GM12878 (cell line): ENCODE measurements around the gene SLC52A3. TPM values are rescaled to one million over a fixed set of nuclear protein-coding genes. Genes with fewer than 3 reads are reported as not detected.

Experiments
- ATAC-seq: fragments of 200-7000 bp; cut with Tn5 transposase; 3 replicates; pipeline ENCODE4 v1.9.1; 2020; ENCODE audit warnings: mild to moderate bottlenecking, moderate library complexity
- BruUV-seq: library from RNA; stranded (reverse); fragments of 400-500 nt; replicated peaks from 2 replicates; lab custom pipeline; 2021; lab: Mats Ljungman, UMichigan
- CTCF ChIA-PET: fragments of 300-600 bp; sonication (Branson Sonifier 250); formaldehyde crosslinking; extraction: SDS; loops from one replicate; lab custom pipeline; 2021; ENCODE audit warnings: inconsistent platforms; lab: Yijun Ruan, JAX
- POLR2A ChIA-PET: fragments of 350-600 bp; formaldehyde crosslinking; extraction: SDS; loops from one replicate; lab custom pipeline; 2021; ENCODE audit warnings: inconsistent platforms; lab: Charles Lee
- RAD21 ChIA-PET: fragments of 300-600 bp; sonication (Branson Sonifier 250); formaldehyde crosslinking; loops from one replicate; lab custom pipeline; 2023; ENCODE audit warnings: antibody characterized with exemption; ENCODE audit not compliant: unreplicated experiment; lab: Charles Lee
- SMC1A ChIA-PET: fragments of 300-600 bp; sonication (Branson Sonifier 250); formaldehyde crosslinking; loops from one replicate; lab custom pipeline; 2023; ENCODE audit not compliant: unreplicated experiment, uncharacterized antibody; lab: Charles Lee
- DNase-seq: peaks from one replicate; pipeline ENCODE4 v3.0.0-alpha.2; 2011; ENCODE audit warnings: low read depth, low spot score
- FAIRE-seq: peaks from 3 replicates; lab custom pipeline; 2011; peaks lifted over from hg19 to GRCh38; lab: Jason Lieb, UNC
- H2AFZ ChIP-seq: 2 replicates; pipeline ENCODE4 v1.6.0; 2011; ENCODE audit warnings: low read depth, low read length, control low read depth; ENCODE audit not compliant: control insufficient read depth
- H3K27ac ChIP-seq: 2 replicates; pipeline ENCODE4 v1.5.1; 2011; ENCODE audit warnings: control low read depth; ENCODE audit not compliant: control insufficient read depth, insufficient read depth
- H3K27me3 ChIP-seq, 2 experiments: replicated peaks in 1 of 2; 2 replicates each; pipeline versions ENCODE4 v1.6.0 to v1.6.1; 2011; ENCODE audit warnings: low read length in 1 of 2; ENCODE audit not compliant: control insufficient read depth in 2 of 2, insufficient read depth in 2 of 2
- H3K36me3 ChIP-seq, 2 experiments: 2 replicates each; pipeline ENCODE4 v1.5.1; 2011; ENCODE audit warnings: low read length in 1 of 2; ENCODE audit not compliant: control insufficient read depth in 2 of 2, insufficient read depth in 2 of 2
- H3K4me1 ChIP-seq: 2 replicates; pipeline ENCODE4 v1.6.1; 2011; ENCODE audit warnings: mild to moderate bottlenecking, low read length, moderate library complexity, mixed read lengths; ENCODE audit not compliant: control insufficient read depth, insufficient read depth
- H3K4me2 ChIP-seq: 2 replicates; pipeline ENCODE4 v1.6.0; 2011; ENCODE audit warnings: control low read depth; ENCODE audit not compliant: control insufficient read depth, insufficient read depth
- H3K4me3 ChIP-seq: fragments of 200-600 bp; sonication (generic); 2 replicates; pipeline ENCODE4 v1.5.1; 2016
- H3K79me2 ChIP-seq: 2 replicates; pipeline ENCODE4 v1.6.0; 2011; ENCODE audit warnings: low read length; ENCODE audit not compliant: control insufficient read depth, insufficient read depth
- H3K9ac ChIP-seq: 2 replicates; pipeline ENCODE4 v1.8.0; 2011; ENCODE audit warnings: low read length, control low read depth, mixed read lengths; ENCODE audit not compliant: control insufficient read depth, insufficient read depth
- H3K9me3 ChIP-seq: replicated peaks from 3 replicates; pipeline ENCODE4 v1.5.1; 2011; ENCODE audit warnings: mild to moderate bottlenecking, low read length; ENCODE audit not compliant: control insufficient read depth, insufficient read depth
- H4K20me1 ChIP-seq: 2 replicates; pipeline ENCODE4 v1.6.0; 2011; ENCODE audit not compliant: control insufficient read depth, insufficient read depth
- ATF3 ChIP-seq: IDR thresholded peaks from 2 replicates; pipeline ENCODE4 v1.6.1; 2011; ENCODE audit warnings: low read depth, mild to moderate bottlenecking, low read length, moderate library complexity, borderline replicate concordance; ENCODE audit errors: extremely low read depth
- JUNB ChIP-seq: IDR thresholded peaks from 2 replicates; pipeline ENCODE4 v1.6.1; 2016; ENCODE audit warnings: antibody characterized with exemption, mild to moderate bottlenecking
- MEF2A ChIP-seq: IDR thresholded peaks from 2 replicates; pipeline ENCODE4 v1.6.1; 2011; ENCODE audit warnings: low read depth, mild to moderate bottlenecking, low read length, moderate library complexity; ENCODE audit not compliant: insufficient read depth
- PBX3 ChIP-seq: IDR thresholded peaks from 2 replicates; pipeline ENCODE4 v1.6.1; 2011; ENCODE audit warnings: mild to moderate bottlenecking, low read depth, low read length, moderate library complexity; ENCODE audit not compliant: insufficient replicate concordance
- RCOR1 ChIP-seq: conservative IDR thresholded peaks from 2 replicates; pipeline ENCODE4 v1.6.1; 2012; ENCODE audit warnings: low read depth, low read length, improper control_type of control experiment
- SUPT20H ChIP-seq: IDR thresholded peaks from 2 replicates; pipeline ENCODE4 v1.6.1; 2011; ENCODE audit warnings: low read depth, mild to moderate bottlenecking, low read length, moderate library complexity, borderline replicate concordance; ENCODE audit not compliant: control insufficient read depth
- ZNF274 ChIP-seq: IDR thresholded peaks from one replicate; pipeline ENCODE4 v1.8.0; 2011; ENCODE audit not compliant: insufficient read length, insufficient read depth
- WGBS: methylation state at CpG from one replicate; pipeline ENCODE4 v1.1.6; 2016; ENCODE audit warnings: low lambda C conversion rate; ENCODE audit not compliant: insufficient replicate concordance, insufficient coverage; ENCODE audit errors: missing lambda C conversion rate; 5-methylcytosine and 5-hydroxymethylcytosine counted together
- in situ Hi-C: fragments of 300-500 bp; cut with MboI; formaldehyde crosslinking; loops from 9 replicates; pipeline ENCODE4 v1.14.3; 2018; ENCODE audit warnings: mixed read lengths
- intact Hi-C: fragments of 100-400 bp; cut with micrococcal nuclease; formaldehyde crosslinking; loops from one replicate; pipeline ENCODE4 v1.14.2; 2022; ENCODE audit not compliant: unreplicated experiment
- polyA plus RNA-seq, 11 experiments: library from polyadenylated mRNA; depleted of rRNA in 4 of 11; unstranded in 6 of 11; stranded (reverse) in 5 of 11; fragments of >200 nt; fragmentation: Nextera tagmentation in 4 of 11; fragmentation: Illumina TruSeq in 1 of 11; extraction: Ambion mirVana in 4 of 11; extraction: Trizol in 1 of 11; gene quantifications; 1 replicate in 1 of 11; 2 replicates in 10 of 11; pipeline versions ENCODE4 v1.2.1 to v1.2.3, GENCODE V29; 2011 to 2016; ENCODE audit warnings: inconsistent platforms in 2 of 11, missing spikeins in 2 of 11, low read depth in 1 of 11
- total RNA-seq, 4 experiments: library from RNA; depleted of rRNA in 3 of 4; stranded (reverse); fragments of >200 nt in 3 of 4; fragmentation: Illumina TruSeq in 1 of 4; extraction: Trizol in 1 of 4; gene quantifications; 2 replicates each; pipeline versions ENCODE4 v1.2.1 to v1.2.3, GENCODE V29; 2013 to 2021
- TF ChIP-seq, protein P1 (sequence below): fragments of 450-650 bp; IDR thresholded peaks from 2 replicates; pipeline ENCODE4 v1.6.1; 2017; ENCODE audit warnings: low read depth, mild to moderate bottlenecking, moderate library complexity
- TF ChIP-seq, protein P2 (sequence below): fragments of 150-350 bp; IDR thresholded peaks from 2 replicates; pipeline ENCODE4 v1.6.1; 2016; ENCODE audit warnings: low read depth, low read length

Gene SLC52A3
- total and polyA plus RNA-seq, 10 of the 15 experiments (the other 5 are each of a cell fraction or from before 2014, with no cell fraction given): not detected

DNA sequence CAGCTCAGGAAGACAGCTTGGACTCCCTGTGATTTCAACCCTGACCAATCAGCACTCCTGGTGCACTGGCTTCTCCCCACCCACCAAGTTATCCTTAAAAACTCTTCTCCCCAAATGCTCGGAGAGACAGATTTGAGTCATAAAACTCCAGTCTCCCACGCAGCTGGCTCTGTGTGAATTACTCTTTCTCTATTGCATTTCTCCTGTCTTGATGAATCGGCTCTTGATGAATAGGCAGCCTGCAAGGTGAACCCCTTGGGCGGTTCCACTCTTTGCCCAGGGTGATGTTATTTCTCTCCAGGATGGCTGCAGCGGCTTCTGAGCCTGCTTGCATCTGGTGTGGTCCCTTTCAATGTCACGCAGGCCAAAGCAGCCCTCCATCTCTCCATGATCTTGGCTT lies 12.4 kb downstream of the SLC52A3 start (continued):
- TF ChIP-seq, protein P1, sequence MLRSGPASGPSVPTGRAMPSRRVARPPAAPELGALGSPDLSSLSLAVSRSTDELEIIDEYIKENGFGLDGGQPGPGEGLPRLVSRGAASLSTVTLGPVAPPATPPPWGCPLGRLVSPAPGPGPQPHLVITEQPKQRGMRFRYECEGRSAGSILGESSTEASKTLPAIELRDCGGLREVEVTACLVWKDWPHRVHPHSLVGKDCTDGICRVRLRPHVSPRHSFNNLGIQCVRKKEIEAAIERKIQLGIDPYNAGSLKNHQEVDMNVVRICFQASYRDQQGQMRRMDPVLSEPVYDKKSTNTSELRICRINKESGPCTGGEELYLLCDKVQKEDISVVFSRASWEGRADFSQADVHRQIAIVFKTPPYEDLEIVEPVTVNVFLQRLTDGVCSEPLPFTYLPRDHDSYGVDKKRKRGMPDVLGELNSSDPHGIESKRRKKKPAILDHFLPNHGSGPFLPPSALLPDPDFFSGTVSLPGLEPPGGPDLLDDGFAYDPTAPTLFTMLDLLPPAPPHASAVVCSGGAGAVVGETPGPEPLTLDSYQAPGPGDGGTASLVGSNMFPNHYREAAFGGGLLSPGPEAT: no peak
- TF ChIP-seq RCOR1 (no peak), MEF2A (no peak), ATF3 (no peak)

- no peak overlapping the region for H3K4me3 ChIP-seq
- H3K79me2 ChIP-seq: no peaks in the 10 kb centered on the region
- no peaks in the 10 kb centered on the region for H3K4me1 ChIP-seq
- in situ Hi-C loops: no loop called here
- TF ChIP-seq, protein P2, sequence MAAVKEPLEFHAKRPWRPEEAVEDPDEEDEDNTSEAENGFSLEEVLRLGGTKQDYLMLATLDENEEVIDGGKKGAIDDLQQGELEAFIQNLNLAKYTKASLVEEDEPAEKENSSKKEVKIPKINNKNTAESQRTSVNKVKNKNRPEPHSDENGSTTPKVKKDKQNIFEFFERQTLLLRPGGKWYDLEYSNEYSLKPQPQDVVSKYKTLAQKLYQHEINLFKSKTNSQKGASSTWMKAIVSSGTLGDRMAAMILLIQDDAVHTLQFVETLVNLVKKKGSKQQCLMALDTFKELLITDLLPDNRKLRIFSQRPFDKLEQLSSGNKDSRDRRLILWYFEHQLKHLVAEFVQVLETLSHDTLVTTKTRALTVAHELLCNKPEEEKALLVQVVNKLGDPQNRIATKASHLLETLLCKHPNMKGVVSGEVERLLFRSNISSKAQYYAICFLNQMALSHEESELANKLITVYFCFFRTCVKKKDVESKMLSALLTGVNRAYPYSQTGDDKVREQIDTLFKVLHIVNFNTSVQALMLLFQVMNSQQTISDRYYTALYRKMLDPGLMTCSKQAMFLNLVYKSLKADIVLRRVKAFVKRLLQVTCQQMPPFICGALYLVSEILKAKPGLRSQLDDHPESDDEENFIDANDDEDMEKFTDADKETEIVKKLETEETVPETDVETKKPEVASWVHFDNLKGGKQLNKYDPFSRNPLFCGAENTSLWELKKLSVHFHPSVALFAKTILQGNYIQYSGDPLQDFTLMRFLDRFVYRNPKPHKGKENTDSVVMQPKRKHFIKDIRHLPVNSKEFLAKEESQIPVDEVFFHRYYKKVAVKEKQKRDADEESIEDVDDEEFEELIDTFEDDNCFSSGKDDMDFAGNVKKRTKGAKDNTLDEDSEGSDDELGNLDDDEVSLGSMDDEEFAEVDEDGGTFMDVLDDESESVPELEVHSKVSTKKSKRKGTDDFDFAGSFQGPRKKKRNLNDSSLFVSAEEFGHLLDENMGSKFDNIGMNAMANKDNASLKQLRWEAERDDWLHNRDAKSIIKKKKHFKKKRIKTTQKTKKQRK: no peak
- TF ChIP-seq PBX3: no peak
- no peak for TF ChIP-seq SUPT20H
- TF ChIP-seq ZNF274: no peak
- no peak for TF ChIP-seq JUNB
- RAD21 ChIA-PET: no interaction called here
- no peaks in the 10 kb centered on the region for H4K20me1 ChIP-seq
- CTCF ChIA-PET: no interaction called here
- ATAC-seq (no peak), FAIRE-seq (no peak), DNase-seq (no peak)
- WGBS: 4% methylated on average over 3 of the region's 3 CpGs
- H3K9ac ChIP-seq: no peak overlapping the region
- BruUV-seq: no TSS peak
- POLR2A ChIA-PET: no interaction called here
- H3K27ac ChIP-seq: no peak overlapping the region
- H2AFZ ChIP-seq: no peak overlapping the region
- intact Hi-C loops: no loop called here
- H3K9me3 ChIP-seq: no peaks in the 10 kb centered on the region
- H3K4me2 ChIP-seq: no peak overlapping the region
- no peaks in the 10 kb centered on the region for H3K36me3 ChIP-seq
- H3K27me3 ChIP-seq: no peaks in the 10 kb centered on the region; a peak in 1 of 4 replicates
- SMC1A ChIA-PET: no interaction called here
Measured at GRCh38 chr20:754904-755303, 13.4 kb downstream of the SLC52A3 start.
